ENCODE data around the gene CASP8. TPM values are rescaled to one million over a fixed set of nuclear protein-coding genes. Genes with fewer than 3 reads are reported as not detected.

Gene CASP8
- 19.1 and 21.5 TPM in 2 replicates for total RNA-seq

DNA sequence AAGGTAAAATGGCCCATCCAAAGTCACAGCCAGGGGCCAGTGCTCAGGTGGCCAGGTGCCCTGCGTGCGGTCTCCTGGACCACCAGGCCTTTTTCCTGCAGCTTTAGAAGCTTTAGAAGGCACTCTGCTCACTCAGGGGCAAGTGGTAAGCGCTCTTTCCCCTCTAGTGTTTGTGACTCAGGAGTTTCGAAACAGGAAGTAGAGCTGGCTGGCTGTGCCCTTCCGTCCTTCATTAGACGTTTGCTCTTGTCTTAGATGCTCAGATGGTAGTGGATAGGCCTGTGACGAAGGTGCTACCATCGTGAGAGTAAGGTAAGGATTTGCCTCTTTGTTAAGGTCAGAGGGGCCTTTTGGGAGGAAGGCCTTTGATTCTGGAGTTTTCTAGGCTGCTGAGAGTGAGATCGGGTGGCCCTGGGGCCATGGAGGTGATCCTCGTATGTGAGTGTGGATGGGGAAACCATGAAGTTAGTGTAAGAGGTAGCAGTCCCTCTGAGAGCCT is at the start of gene CASP8:
CASP8 (plus strand) TSS at position 235 of the 499 bp plus-strand sequence. CDS start 5,951 bp downstream, outside the sequence.

Other genes starting within 250 kb of the CASP8 start
- 6.7 and 7.5 TPM in 2 replicates for gene HYCC2, start 188.9 kb upstream of the CASP8 start, total RNA-seq
- gene NDUFB3, start 188.5 kb upstream of the CASP8 start, total RNA-seq: 110 and 118 TPM in 2 replicates
- 61.7 and 105 TPM in 2 replicates for gene CFLAR, start 144.4 kb upstream of the CASP8 start, total RNA-seq
- gene CASP10, start 77.4 kb upstream of the CASP8 start, total RNA-seq: 6.4 and 9.1 TPM in 2 replicates
- 0.28 and 0.74 TPM in 2 replicates for gene FLACC1, start 96.8 kb downstream of the CASP8 start, total RNA-seq
- gene TRAK2, start 190.9 kb downstream of the CASP8 start, total RNA-seq: 32.4 and 36.8 TPM in 2 replicates
- 37.1 and 44.5 TPM in 2 replicates for gene STRADB, start 191.2 kb downstream of the CASP8 start, total RNA-seq

Measured in smooth muscle cell of bladder (primary cell).